Measurements from ENCODE around the gene PEX11G. TPM values are rescaled to one million over a fixed set of nuclear protein-coding genes. Genes with fewer than 3 reads are reported as not detected.
A peak's percentile ranks its signal among the peaks of the same experiment; 100 is the strongest.

Gene PEX11G
- total and polyA plus RNA-seq, 9 of the 15 experiments (the other 6 are each of a cell fraction or from before 2014, with no cell fraction given): 0.07 to 3.2 (median 0.70) TPM; not detected in 1

GRCh38 chr19:7506385-7507328, 17.8 kb upstream of the PEX11G start (continued):
- TF ChIP-seq ZNF512 (tag; IDR thresholded peaks at IDR 0.05) (peak; percentile 18; the same call in 1 of the 2 replicates), AFF4 (CRISPR knock-in tag; IDR thresholded peaks at IDR 0.05) (no peak), MED1 (CRISPR knock-in tag; IDR thresholded peaks at IDR 0.05; ENCODE audit: borderline replicate concordance) (no peak), U2AF2 (optimal IDR thresholded peaks at IDR 0.05; ENCODE audit: low read depth, low read length) (no peak), YY1 (IDR thresholded peaks at IDR 0.05; ENCODE audit: borderline replicate concordance in 1 of 3, control insufficient read depth in 1 of 3, extremely low read depth in 1 of 3, insufficient read depth in 3 of 3, insufficient read length in 1 of 3, insufficient replicate concordance in 2 of 3, low read depth in 1 of 3, low read length in 2 of 3) (no peak), SP1 (CRISPR knock-in tag; IDR thresholded peaks at IDR 0.05) (peak; percentile 84), ID3 (CRISPR knock-in tag; IDR thresholded peaks at IDR 0.05) (no peak), ID3 (tag; IDR thresholded peaks at IDR 0.05) (no peak), TRIM25 (IDR thresholded peaks at IDR 0.05; ENCODE audit: borderline replicate concordance) (0 out of 2 replicates have a peak, but pooled peaks have one; percentile 62), ATF6 (CRISPR knock-in tag; IDR thresholded peaks at IDR 0.05) (no peak), GTF2F1 (IDR thresholded peaks at IDR 0.05; ENCODE audit: low read depth, low read length) (no peak), IRF1 (CRISPR knock-in tag; IDR thresholded peaks at IDR 0.05; ENCODE audit: borderline replicate concordance) (no peak), MYBL2 (IDR thresholded peaks at IDR 0.05; ENCODE audit: low read depth) (no peak), MYBL2 (CRISPR knock-in tag; IDR thresholded peaks at IDR 0.05; ENCODE audit: borderline replicate concordance) (no peak)

Measured in K562 (cell line).